RWPE1 (cell line): ENCODE data around the gene LRPPRC.

Experiments
- CTCF ChIA-PET: fragments of 350-600 bp; sonication (Branson Sonifier 250); formaldehyde crosslinking; extraction: SDS; loops from one replicate; lab custom pipeline; 2021; lab: Yijun Ruan, JAX
- POLR2A ChIA-PET: fragments of 400-600 bp; formaldehyde crosslinking; extraction: SDS; loops from one replicate; lab custom pipeline; 2020; ENCODE audit warnings: antibody characterized with exemption; ENCODE audit not compliant: low non-redundant PET; lab: Yijun Ruan, JAX
- DNase-seq: peaks from one replicate; pipeline ENCODE4 v3.0.0; 2012; ENCODE audit warnings: low spot score
- H3K27ac ChIP-seq: fragments of 450-650 bp; 2 replicates; pipeline ENCODE4 v1.5.1; 2017
- TF ChIP-seq, protein P1 (sequence below): fragments of 450-650 bp; conservative IDR thresholded peaks from 2 replicates; pipeline ENCODE4 v1.5.1; 2017; ENCODE audit warnings: low read depth, mild to moderate bottlenecking

LRPPRC gene

DNA sequence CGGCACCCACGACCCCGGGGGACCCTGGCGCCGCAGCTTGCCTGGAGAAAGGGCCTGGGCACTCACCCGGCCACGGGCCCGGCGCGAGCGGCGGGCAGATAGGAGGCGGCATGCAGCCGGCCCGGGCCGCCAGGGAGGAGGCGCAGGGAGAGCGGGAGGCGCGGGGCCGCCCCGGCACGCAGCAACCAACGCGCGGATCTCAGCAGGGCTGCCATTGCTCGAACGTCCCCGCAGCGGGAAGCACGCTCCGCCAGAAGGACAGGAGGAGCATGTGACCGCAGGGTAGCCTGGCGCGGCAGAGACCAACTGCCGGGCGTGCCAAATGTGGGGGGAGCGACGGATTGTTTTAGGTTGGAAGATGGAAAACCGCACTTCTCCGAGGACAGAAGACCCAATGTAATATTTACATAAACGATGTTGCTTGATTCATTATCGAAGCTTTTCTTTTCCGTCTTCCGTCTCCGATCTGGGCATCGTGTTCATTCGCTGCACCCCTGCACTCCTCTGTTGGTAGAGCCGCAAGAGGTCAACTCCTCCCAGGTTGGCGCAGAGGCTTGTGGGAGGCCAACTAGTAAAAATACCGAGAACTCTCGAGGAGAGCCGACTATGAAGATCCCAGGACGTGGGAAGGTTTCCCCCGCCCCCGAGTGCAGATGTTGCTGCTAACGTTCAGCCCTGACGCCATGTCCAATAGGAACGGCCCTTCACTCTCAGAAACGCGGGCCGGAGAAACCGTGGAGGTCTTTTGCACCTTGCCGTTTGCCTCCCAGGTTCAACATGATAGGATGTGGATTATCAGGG, at the start of gene LRPPRC:
LRPPRC (minus strand) TSS at position 257 of the 801 bp plus-strand sequence; CDS start at position 215, 42 bp downstream.
- TF ChIP-seq, protein P1, sequence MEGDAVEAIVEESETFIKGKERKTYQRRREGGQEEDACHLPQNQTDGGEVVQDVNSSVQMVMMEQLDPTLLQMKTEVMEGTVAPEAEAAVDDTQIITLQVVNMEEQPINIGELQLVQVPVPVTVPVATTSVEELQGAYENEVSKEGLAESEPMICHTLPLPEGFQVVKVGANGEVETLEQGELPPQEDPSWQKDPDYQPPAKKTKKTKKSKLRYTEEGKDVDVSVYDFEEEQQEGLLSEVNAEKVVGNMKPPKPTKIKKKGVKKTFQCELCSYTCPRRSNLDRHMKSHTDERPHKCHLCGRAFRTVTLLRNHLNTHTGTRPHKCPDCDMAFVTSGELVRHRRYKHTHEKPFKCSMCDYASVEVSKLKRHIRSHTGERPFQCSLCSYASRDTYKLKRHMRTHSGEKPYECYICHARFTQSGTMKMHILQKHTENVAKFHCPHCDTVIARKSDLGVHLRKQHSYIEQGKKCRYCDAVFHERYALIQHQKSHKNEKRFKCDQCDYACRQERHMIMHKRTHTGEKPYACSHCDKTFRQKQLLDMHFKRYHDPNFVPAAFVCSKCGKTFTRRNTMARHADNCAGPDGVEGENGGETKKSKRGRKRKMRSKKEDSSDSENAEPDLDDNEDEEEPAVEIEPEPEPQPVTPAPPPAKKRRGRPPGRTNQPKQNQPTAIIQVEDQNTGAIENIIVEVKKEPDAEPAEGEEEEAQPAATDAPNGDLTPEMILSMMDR = no peak
- ChIA-PET CTCF (no interaction called here), POLR2A (no interaction called here)

GRCh38 chr2:44045061-44045460, 49.3 kb upstream of the LRPPRC start:
- POLR2A ChIA-PET = no interaction called here
- H3K27ac ChIP-seq = no peak overlapping the region
- CTCF ChIA-PET = interaction anchor here (0.5 to 1.5 kb wide), 10 partner anchors 16 to 955 kb away, joined by 3 to 7 read pairs (median 4); no protein-coding TSS in a partner anchor
- TF ChIP-seq, protein P1 = no peak
- DNase-seq = no peak

More for the DNA sequence above, at the start of gene LRPPRC:
- peak within 1 kb of the TSS; percentile 81 for H3K27ac ChIP-seq
- peak; percentile 98 for DNase-seq

DNA sequence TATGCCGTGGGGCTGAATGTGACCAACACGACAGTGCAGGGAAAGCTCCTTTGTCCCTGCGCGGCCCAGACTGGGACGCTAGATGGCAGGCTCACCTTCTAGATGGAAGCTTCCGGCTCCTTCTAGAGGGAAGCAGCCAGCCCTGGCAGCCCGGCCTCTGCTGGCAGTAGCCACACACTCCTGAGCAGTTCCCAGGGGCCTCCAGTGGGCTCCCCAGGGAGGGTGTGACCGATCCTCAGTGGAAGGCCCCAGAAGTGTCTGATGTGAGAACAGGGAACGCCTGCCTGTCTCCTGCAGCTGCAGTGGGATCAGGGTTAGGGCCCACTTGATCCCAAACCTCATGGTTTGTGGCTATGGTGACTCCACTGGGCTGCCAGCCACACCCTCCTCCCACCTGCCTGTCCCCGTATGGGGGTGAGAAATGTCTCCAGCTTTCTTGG, 48.5 kb upstream of the LRPPRC start:
- ChIA-PET CTCF (interaction anchor here (0.5 to 1.5 kb wide), 38 partner anchors 8 to 1450 kb away, joined by 3 to 20 read pairs (median 4); no protein-coding TSS in a partner anchor), POLR2A (no interaction called here)
- H3K27ac ChIP-seq = no peak overlapping the region

GRCh38 chr2:44040365-44040764, 44.6 kb upstream of the LRPPRC start:
- CTCF ChIA-PET = interaction anchor here (0.6 to 0.7 kb wide), 3 partner anchors 40 to 435 kb away, joined by 3 to 5 read pairs (median 3); no protein-coding TSS in a partner anchor
- DNase-seq = no peak
- POLR2A ChIA-PET = no interaction called here
- H3K27ac ChIP-seq = no peak overlapping the region
- TF ChIP-seq, protein P1 = no peak

More for the DNA sequence above, 48.5 kb upstream of the LRPPRC start:
- TF ChIP-seq, protein P1 = peak; percentile 90
- DNase-seq = peak; percentile 81

- CTCF ChIA-PET = interaction anchor here (0.7 kb wide), 2 partner anchors 240 to 441 kb away, joined by 4 read pairs; no protein-coding TSS in a partner anchor
- TF ChIP-seq, protein P1 = no peak
- POLR2A ChIA-PET = no interaction called here
- H3K27ac ChIP-seq = no peak overlapping the region
- DNase-seq = no peak
Measured at GRCh38 chr2:44038277-44038676, 42.5 kb upstream of the LRPPRC start.

GRCh38 chr2:44037221-44037620, 41.4 kb upstream of the LRPPRC start:
- TF ChIP-seq, protein P1 = no peak
- H3K27ac ChIP-seq = no peak overlapping the region
- ChIA-PET POLR2A (no interaction called here), CTCF (interaction anchor here (1.2 kb wide), 1 partner anchor 442 kb away, joined by 3 read pairs; no protein-coding TSS in a partner anchor)
- DNase-seq = no peak
